ENCODE results near the gene FKBP1B. TPM values are rescaled to one million over a fixed set of nuclear protein-coding genes. Genes with fewer than 3 reads are reported as not detected.
A peak's percentile ranks its signal among the peaks of the same experiment; 100 is the strongest.

FKBP1B gene
- total RNA-seq (2014; rRNA removed) = 2.1 and 2.7 TPM in 2 replicates
- percentile 26 among the genes with signal in this experiment for Bru-seq, nascent RNA
- BruChase-seq, experiment 1, labeled RNA remaining after a 6-hour chase = percentile 33 among the genes with signal in this experiment
- percentile 39 among the genes with signal in this experiment for BruChase-seq, experiment 2, labeled RNA remaining after a 2-hour chase
- long read RNA-seq = 0 reads

GRCh38 chr2:24049485-24050021 is at the start of gene FKBP1B:
Gene FKBP1B (plus strand): TSS chr2:24049741. CDS start chr2:24049850, 109 bp downstream.
- Histone ChIP-seq H3K9me3 (ENCODE audit: low read length) (no peaks in the 10 kb centered on the region), H3K9me2 (replicated peaks; ENCODE audit: low read length) (no peaks in the 10 kb centered on the region), H3K36me3 (ENCODE audit: low read depth, low read length) (no peaks in the 10 kb centered on the region), H3K27me3 (ENCODE audit: low read length) (no peaks in the 10 kb centered on the region), H3K79me2 (ENCODE audit: low read length) (peaks cover 18% of the 10 kb centered on the region), H4K20me1 (ENCODE audit: low read length) (no peaks in the 10 kb centered on the region), H3K4me3 (ENCODE audit: low read length) (peak within 1 kb of the TSS; percentile 64), H3K27ac (ENCODE audit: low read length) (no peak within 1 kb of the TSS), H3K9ac (ENCODE audit: low read length) (no peak within 1 kb of the TSS), H3F3A (ENCODE audit: low read length, unreplicated experiment) (no peaks in the 10 kb centered on the region), H3K4me1 (ENCODE audit: insufficient read depth, low read length) (peaks cover 11% of the 10 kb centered on the region), H2AFZ (ENCODE audit: low read length) (peak within 1 kb of the TSS; percentile 88), H3K4me2 (ENCODE audit: low read length) (peak within 1 kb of the TSS; percentile 84)
- ATAC-seq = peak; percentile 4; the same call in 1 of the 2 replicates
- POLR2A ChIA-PET (ENCODE audit: unreplicated experiment) = no interaction called here
- TF ChIP-seq EZH2phosphoT487 (IDR thresholded peaks at IDR 0.05; ENCODE audit: borderline replicate concordance, low read length) = no peak
- TF ChIP-seq, protein P1, sequence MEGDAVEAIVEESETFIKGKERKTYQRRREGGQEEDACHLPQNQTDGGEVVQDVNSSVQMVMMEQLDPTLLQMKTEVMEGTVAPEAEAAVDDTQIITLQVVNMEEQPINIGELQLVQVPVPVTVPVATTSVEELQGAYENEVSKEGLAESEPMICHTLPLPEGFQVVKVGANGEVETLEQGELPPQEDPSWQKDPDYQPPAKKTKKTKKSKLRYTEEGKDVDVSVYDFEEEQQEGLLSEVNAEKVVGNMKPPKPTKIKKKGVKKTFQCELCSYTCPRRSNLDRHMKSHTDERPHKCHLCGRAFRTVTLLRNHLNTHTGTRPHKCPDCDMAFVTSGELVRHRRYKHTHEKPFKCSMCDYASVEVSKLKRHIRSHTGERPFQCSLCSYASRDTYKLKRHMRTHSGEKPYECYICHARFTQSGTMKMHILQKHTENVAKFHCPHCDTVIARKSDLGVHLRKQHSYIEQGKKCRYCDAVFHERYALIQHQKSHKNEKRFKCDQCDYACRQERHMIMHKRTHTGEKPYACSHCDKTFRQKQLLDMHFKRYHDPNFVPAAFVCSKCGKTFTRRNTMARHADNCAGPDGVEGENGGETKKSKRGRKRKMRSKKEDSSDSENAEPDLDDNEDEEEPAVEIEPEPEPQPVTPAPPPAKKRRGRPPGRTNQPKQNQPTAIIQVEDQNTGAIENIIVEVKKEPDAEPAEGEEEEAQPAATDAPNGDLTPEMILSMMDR (conservative IDR thresholded peaks at IDR 0.05; ENCODE audit: low read depth, low read length) = no peak
- TF ChIP-seq EZH2 (IDR thresholded peaks at IDR 0.05; ENCODE audit: low read length, unreplicated experiment) = no peak
- BruUV-seq (replicated peaks) = no TSS peak
- DNase-seq = peak; percentile 50
- CTCF ChIA-PET = no interaction called here
- intact Hi-C loops (cut with micrococcal nuclease) = no loop called here

GRCh38 chr2:24007693-24008092 is 41.8 kb upstream of the FKBP1B start:
- no TSS peak for BruUV-seq (replicated peaks)
- Histone ChIP-seq H3K4me3 (ENCODE audit: low read length) (no peak overlapping the region), H3K27ac (ENCODE audit: low read length) (no peak overlapping the region)

More at GRCh38 chr2:24007693-24008092, 41.8 kb upstream of the FKBP1B start:
- ATAC-seq (no peak), DNase-seq (no peak)
- intact Hi-C loops (cut with micrococcal nuclease) = no loop called here
- TF ChIP-seq EZH2 (IDR thresholded peaks at IDR 0.05; ENCODE audit: low read length, unreplicated experiment) (no peak), EZH2phosphoT487 (IDR thresholded peaks at IDR 0.05; ENCODE audit: borderline replicate concordance, low read length) (no peak)
- TF ChIP-seq, protein P1 (conservative IDR thresholded peaks at IDR 0.05; ENCODE audit: low read depth, low read length) = no peak
- POLR2A ChIA-PET (ENCODE audit: unreplicated experiment) = no interaction called here
- H3K4me2 ChIP-seq (ENCODE audit: low read length) = no peak overlapping the region
- H3K9me2 ChIP-seq (replicated peaks; ENCODE audit: low read length) = no peaks in the 10 kb centered on the region
- H3K27me3 ChIP-seq (ENCODE audit: low read length) = no peaks in the 10 kb centered on the region
- no peak overlapping the region for H3K9ac ChIP-seq (ENCODE audit: low read length)
- peaks cover 6% of the 10 kb centered on the region for H3K4me1 ChIP-seq (ENCODE audit: insufficient read depth, low read length)
- no peaks in the 10 kb centered on the region for H3K79me2 ChIP-seq (ENCODE audit: low read length)
- H3K36me3 ChIP-seq (ENCODE audit: low read depth, low read length) = no peaks in the 10 kb centered on the region
- no peak overlapping the region for H2AFZ ChIP-seq (ENCODE audit: low read length)
- no peaks in the 10 kb centered on the region for H4K20me1 ChIP-seq (ENCODE audit: low read length)
- CTCF ChIA-PET = no interaction called here
- no peaks in the 10 kb centered on the region for H3K9me3 ChIP-seq (ENCODE audit: low read length)
- H3F3A ChIP-seq (ENCODE audit: low read length, unreplicated experiment) = no peaks in the 10 kb centered on the region

Data from PC-3 (cell line).